HepG2 (cell line): ENCODE measurements around the gene LAMA5. TPM values are rescaled to one million over a fixed set of nuclear protein-coding genes. Genes with fewer than 3 reads are reported as not detected.
A peak's percentile ranks its signal among the peaks of the same experiment; 100 is the strongest.

ENCODE experiments used
- CENPT ChIP-seq: sonication (generic); formaldehyde crosslinking; IDR thresholded peaks from 2 replicates; pipeline ENCODE4 v1.8.0; 2022; ENCODE audit warnings: low read depth, mild to moderate bottlenecking, moderate library complexity, missing genetic modification reagents
- CREBL2 ChIP-seq: sonication (generic); formaldehyde crosslinking; IDR thresholded peaks from 2 replicates; pipeline ENCODE4 v1.8.1; 2023; ENCODE audit warnings: missing genetic modification reagents, mild to moderate bottlenecking, borderline replicate concordance
- HDAC1 ChIP-seq: sonication (generic); formaldehyde crosslinking; IDR thresholded peaks from 2 replicates; pipeline ENCODE4 v1.5.1; 2020; ENCODE audit warnings: mild to moderate bottlenecking, missing genetic modification reagents
- HOXD1 ChIP-seq: sonication (generic); formaldehyde crosslinking; IDR thresholded peaks from 2 replicates; pipeline ENCODE4 v1.5.0; 2020; ENCODE audit warnings: missing genetic modification reagents
- KLF9 ChIP-seq: IDR thresholded peaks from 2 replicates; pipeline ENCODE4 v1.6.1; 2016; ENCODE audit warnings: low read depth
- MLXIP ChIP-seq: sonication (generic); formaldehyde crosslinking; IDR thresholded peaks from 2 replicates; pipeline ENCODE4 v1.9.0; 2021; ENCODE audit warnings: missing genetic modification reagents, borderline replicate concordance
- RAD51 ChIP-seq: fragments of 450-650 bp; IDR thresholded peaks from 2 replicates; pipeline ENCODE4 v1.6.1; 2016; ENCODE audit warnings: borderline replicate concordance
- SALL2 ChIP-seq: sonication (generic); formaldehyde crosslinking; IDR thresholded peaks from 2 replicates; pipeline ENCODE4 v1.8.1; 2023; ENCODE audit warnings: mild to moderate bottlenecking, missing genetic modification reagents, inconsistent platforms
- SIN3B ChIP-seq: fragments of 150-350 bp; IDR thresholded peaks from 2 replicates; pipeline ENCODE4 v1.6.1; 2014; ENCODE audit warnings: low read length
- SP1 ChIP-seq, 2 experiments: fragments of 450-650 bp in 1 of 2; sonication (generic) in 1 of 2; formaldehyde crosslinking in 1 of 2; IDR thresholded peaks; 2 replicates each; pipeline versions ENCODE4 v1.4.0 to v1.6.1; 2016 to 2020; ENCODE audit warnings: missing genetic modification reagents in 1 of 2
- TAF15 ChIP-seq: fragments of 200-400 bp; formaldehyde crosslinking; IDR thresholded peaks from one replicate; pipeline ENCODE4 v1.6.1; 2018; ENCODE audit warnings: mild to moderate bottlenecking, low read depth, low read length; ENCODE audit not compliant: poor library complexity, severe bottlenecking
- TRAFD1 ChIP-seq: sonication (generic); formaldehyde crosslinking; IDR thresholded peaks from 2 replicates; pipeline ENCODE4 v1.5.1; 2020; ENCODE audit warnings: missing genetic modification reagents, mild to moderate bottlenecking, borderline replicate concordance
- TRIM22 ChIP-seq: fragments of 450-650 bp; IDR thresholded peaks from 2 replicates; pipeline ENCODE4 v1.6.1; 2017
- XRCC5 ChIP-seq: fragments of 200-400 bp; formaldehyde crosslinking; optimal IDR thresholded peaks from 2 replicates; pipeline ENCODE3; 2017; ENCODE audit warnings: mild to moderate bottlenecking, low read length
- ZNF136 ChIP-seq: sonication (generic); formaldehyde crosslinking; IDR thresholded peaks from 2 replicates; pipeline ENCODE4 v1.8.1; 2022; ENCODE audit warnings: low read depth, mild to moderate bottlenecking, moderate library complexity, missing genetic modification reagents
- ZNF253 ChIP-seq: sonication (generic); formaldehyde crosslinking; IDR thresholded peaks from 2 replicates; pipeline ENCODE4 v1.8.0; 2022; ENCODE audit warnings: mild to moderate bottlenecking, missing genetic modification reagents, borderline replicate concordance
- ZNF281 ChIP-seq: sonication (generic); formaldehyde crosslinking; IDR thresholded peaks from 2 replicates; pipeline ENCODE4 v1.4.0; 2020; ENCODE audit warnings: missing genetic modification reagents, borderline replicate concordance
- ZNF510 ChIP-seq: sonication (generic); formaldehyde crosslinking; IDR thresholded peaks from 2 replicates; pipeline ENCODE4 v1.4.0; 2020; ENCODE audit warnings: low read depth, mild to moderate bottlenecking, missing genetic modification reagents
- ZNF567 ChIP-seq: sonication (generic); formaldehyde crosslinking; IDR thresholded peaks from 2 replicates; pipeline ENCODE4 v1.8.1; 2023; ENCODE audit warnings: mild to moderate bottlenecking, missing genetic modification reagents, borderline replicate concordance
- ZNF703 ChIP-seq: sonication (generic); formaldehyde crosslinking; IDR thresholded peaks from 2 replicates; pipeline ENCODE4 v1.5.1; 2020; ENCODE audit warnings: missing genetic modification reagents, mild to moderate bottlenecking, moderate library complexity, borderline replicate concordance
- ZNF816 ChIP-seq: sonication (generic); formaldehyde crosslinking; IDR thresholded peaks from 2 replicates; pipeline ENCODE4 v1.8.0; 2022; ENCODE audit warnings: missing genetic modification reagents, mild to moderate bottlenecking, borderline replicate concordance
- polyA plus RNA-seq, 8 experiments: library from polyadenylated mRNA; depleted of rRNA in 3 of 8; stranded (reverse) in 7 of 8; unstranded in 1 of 8; fragments of >200 nt; fragmentation: Illumina TruSeq in 4 of 8; extraction: Trizol in 4 of 8; gene quantifications; 2 replicates each; pipeline versions ENCODE4 v1.2.1 to v1.2.3, GENCODE V29; 2011 to 2016; ENCODE audit warnings: low read depth in 4 of 8, missing spikeins in 1 of 8, mixed read lengths in 1 of 8; ENCODE audit not compliant: insufficient read depth in 1 of 8
- total RNA-seq, 5 experiments: library from RNA; depleted of rRNA; stranded (reverse); fragments of >200 nt; fragmentation: Illumina TruSeq; extraction: Trizol; gene quantifications; 2 replicates each; pipeline ENCODE4 v1.2.3, GENCODE V29; 2016; ENCODE audit warnings: low read depth in 1 of 5

Gene LAMA5
- total and polyA plus RNA-seq, 2 of the 13 experiments (the other 11 are each of a cell fraction or from before 2014, with no cell fraction given), result 21.0 to 44.7 TPM

GRCh38 chr20:62301773-62302340 is 65.3 kb downstream of the LAMA5 start (continued):
- 0 out of 2 replicates have a peak, but pooled peaks have one; percentile 28 for TF ChIP-seq MLXIP
- TF ChIP-seq ZNF510 (CRISPR knock-in tag), result peak; percentile 87
- no peak for TF ChIP-seq TRAFD1 (CRISPR knock-in tag)
- TF ChIP-seq ZNF567, result no peak
- TF ChIP-seq XRCC5, result peak; percentile 96
- no peak for TF ChIP-seq CENPT (CRISPR knock-in tag)
- TF ChIP-seq ZNF816 (CRISPR knock-in tag), result peak; percentile 58; the same call in 1 of the 2 replicates
- no peak for TF ChIP-seq RAD51
- peak; percentile 71 for TF ChIP-seq SIN3B
- TF ChIP-seq TRIM22, result no peak
- peak; percentile 54; the same call in 1 of the 2 replicates for TF ChIP-seq CREBL2 (CRISPR knock-in tag)
- peak; percentile 72 for TF ChIP-seq ZNF281 (CRISPR knock-in tag)
- TF ChIP-seq HOXD1 (CRISPR knock-in tag), result peak; percentile 93
- no peak for TF ChIP-seq SP1 (IDR thresholded peaks at IDR 0.05)
- peak; percentile 78 for TF ChIP-seq SP1 (CRISPR knock-in tag; IDR thresholded peaks at IDR 0.05)
- TF ChIP-seq ZNF703, result no peak
- TF ChIP-seq KLF9 (CRISPR knock-in tag), result peak; percentile 95
- peak; percentile 78; the same call in 1 of the 2 replicates for TF ChIP-seq ZNF136 (CRISPR knock-in tag)
- no peak for TF ChIP-seq TAF15
- peak; percentile 90; the same call in 1 of the 2 replicates for TF ChIP-seq SALL2 (CRISPR knock-in tag)
- TF ChIP-seq ZNF253, result peak; percentile 64; the same call in 1 of the 2 replicates
- peak; percentile 78 for TF ChIP-seq HDAC1 (CRISPR knock-in tag)
